ENCODE results near the gene GHR.
A peak's percentile ranks its signal among the peaks of the same experiment; 100 is the strongest.

Gene GHR

GRCh38 chr5:42423285-42424165, at the start of gene GHR:
GHR (plus strand) TSS chr5:42423439; CDS start chr5:42565875, 142,436 bp downstream.
- H3K9ac ChIP-seq (ENCODE audit: insufficient read length): peak within 1 kb of the TSS; percentile 65
- TF ChIP-seq POLR2AphosphoS5 (IDR thresholded peaks at IDR 0.05; ENCODE audit: borderline replicate concordance, low read depth, low read length) (no peak), EZH2 (IDR thresholded peaks at IDR 0.05) (no peak), FOXP2 (optimal IDR thresholded peaks at IDR 0.05; ENCODE audit: control extremely low read depth, extremely low read length, insufficient read depth) (no peak)
- no peaks in the 10 kb centered on the region for H3K9me3 ChIP-seq (ENCODE audit: low read depth, low read length)
- H3K27ac ChIP-seq: no peak within 1 kb of the TSS
- peak; percentile 62 for DNase-seq (ENCODE audit: low read depth, low spot score)
- H3K36me3 ChIP-seq (ENCODE audit: insufficient read depth, low read length): no peaks in the 10 kb centered on the region
- H3K4me3 ChIP-seq: peak within 1 kb of the TSS; percentile 87

GRCh38 chr5:42374679-42375273, 48.5 kb upstream of the GHR start:
- no peak for DNase-seq (ENCODE audit: low read depth, low spot score)
- H3K9me3 ChIP-seq (ENCODE audit: low read depth, low read length): no peaks in the 10 kb centered on the region
- no peak overlapping the region for H3K27ac ChIP-seq
- H3K4me3 ChIP-seq: no peak overlapping the region
- no peak overlapping the region for H3K9ac ChIP-seq (ENCODE audit: insufficient read length)
- no peaks in the 10 kb centered on the region for H3K36me3 ChIP-seq (ENCODE audit: insufficient read depth, low read length)
- no peak for TF ChIP-seq POLR2AphosphoS5 (IDR thresholded peaks at IDR 0.05; ENCODE audit: borderline replicate concordance, low read depth, low read length)

- Histone ChIP-seq H3K36me3 (ENCODE audit: insufficient read depth, low read length) (no peaks in the 10 kb centered on the region), H3K4me3 (no peak overlapping the region), H3K9me3 (ENCODE audit: low read depth, low read length) (no peaks in the 10 kb centered on the region), H3K9ac (ENCODE audit: insufficient read length) (no peak overlapping the region), H3K27ac (no peak overlapping the region)
- TF ChIP-seq EZH2 (IDR thresholded peaks at IDR 0.05) (no peak), FOXP2 (optimal IDR thresholded peaks at IDR 0.05; ENCODE audit: control extremely low read depth, extremely low read length, insufficient read depth) (no peak), POLR2AphosphoS5 (IDR thresholded peaks at IDR 0.05; ENCODE audit: borderline replicate concordance, low read depth, low read length) (no peak)
- DNase-seq (ENCODE audit: low read depth, low spot score): no peak
Measured at GRCh38 chr5:42377496-42377895, 45.7 kb upstream of the GHR start.

- no peak for DNase-seq (ENCODE audit: low read depth, low spot score)
- no peak overlapping the region for H3K9ac ChIP-seq (ENCODE audit: insufficient read length)
- no peaks in the 10 kb centered on the region for H3K9me3 ChIP-seq (ENCODE audit: low read depth, low read length)
- no peaks in the 10 kb centered on the region for H3K36me3 ChIP-seq (ENCODE audit: insufficient read depth, low read length)
- no peak overlapping the region for H3K4me3 ChIP-seq
- H3K27ac ChIP-seq: no peak overlapping the region
- no peak for TF ChIP-seq EZH2 (IDR thresholded peaks at IDR 0.05)
- TF ChIP-seq POLR2AphosphoS5 (IDR thresholded peaks at IDR 0.05; ENCODE audit: borderline replicate concordance, low read depth, low read length): no peak
- TF ChIP-seq FOXP2 (optimal IDR thresholded peaks at IDR 0.05; ENCODE audit: control extremely low read depth, extremely low read length, insufficient read depth): no peak
Measured at GRCh38 chr5:42381973-42382372, 41.3 kb upstream of the GHR start.

- TF ChIP-seq EZH2 (IDR thresholded peaks at IDR 0.05) (no peak), FOXP2 (optimal IDR thresholded peaks at IDR 0.05; ENCODE audit: control extremely low read depth, extremely low read length, insufficient read depth) (no peak), POLR2AphosphoS5 (IDR thresholded peaks at IDR 0.05; ENCODE audit: borderline replicate concordance, low read depth, low read length) (no peak)
- no peak overlapping the region for H3K9ac ChIP-seq (ENCODE audit: insufficient read length)
- H3K36me3 ChIP-seq (ENCODE audit: insufficient read depth, low read length): no peaks in the 10 kb centered on the region
- no peak for DNase-seq (ENCODE audit: low read depth, low spot score)
- H3K27ac ChIP-seq: no peak overlapping the region
- H3K4me3 ChIP-seq: no peak overlapping the region
- no peaks in the 10 kb centered on the region for H3K9me3 ChIP-seq (ENCODE audit: low read depth, low read length)
Measured at GRCh38 chr5:42387563-42387962, 35.7 kb upstream of the GHR start.

- Histone ChIP-seq H3K36me3 (ENCODE audit: insufficient read depth, low read length) (no peaks in the 10 kb centered on the region), H3K9me3 (ENCODE audit: low read depth, low read length) (no peaks in the 10 kb centered on the region), H3K27ac (no peak overlapping the region), H3K9ac (ENCODE audit: insufficient read length) (no peak overlapping the region), H3K4me3 (no peak overlapping the region)
- TF ChIP-seq POLR2AphosphoS5 (IDR thresholded peaks at IDR 0.05; ENCODE audit: borderline replicate concordance, low read depth, low read length): no peak
- no peak for TF ChIP-seq EZH2 (IDR thresholded peaks at IDR 0.05)
- TF ChIP-seq FOXP2 (optimal IDR thresholded peaks at IDR 0.05; ENCODE audit: control extremely low read depth, extremely low read length, insufficient read depth): no peak
- no peak for DNase-seq (ENCODE audit: low read depth, low spot score)
Measured at GRCh38 chr5:42390115-42390514, 33.1 kb upstream of the GHR start.

GRCh38 chr5:42392917-42393316, 30.3 kb upstream of the GHR start:
- TF ChIP-seq FOXP2 (optimal IDR thresholded peaks at IDR 0.05; ENCODE audit: control extremely low read depth, extremely low read length, insufficient read depth) (no peak), EZH2 (IDR thresholded peaks at IDR 0.05) (no peak), POLR2AphosphoS5 (IDR thresholded peaks at IDR 0.05; ENCODE audit: borderline replicate concordance, low read depth, low read length) (no peak)
- H3K9ac ChIP-seq (ENCODE audit: insufficient read length): no peak overlapping the region
- DNase-seq (ENCODE audit: low read depth, low spot score): no peak
- no peaks in the 10 kb centered on the region for H3K36me3 ChIP-seq (ENCODE audit: insufficient read depth, low read length)
- H3K4me3 ChIP-seq: no peak overlapping the region
- no peak overlapping the region for H3K27ac ChIP-seq
- H3K9me3 ChIP-seq (ENCODE audit: low read depth, low read length): no peaks in the 10 kb centered on the region

- Histone ChIP-seq H3K4me3 (no peak overlapping the region), H3K9me3 (ENCODE audit: low read depth, low read length) (no peaks in the 10 kb centered on the region), H3K27ac (no peak overlapping the region), H3K9ac (ENCODE audit: insufficient read length) (no peak overlapping the region), H3K36me3 (ENCODE audit: insufficient read depth, low read length) (no peaks in the 10 kb centered on the region)
- no peak for DNase-seq (ENCODE audit: low read depth, low spot score)
- no peak for TF ChIP-seq FOXP2 (optimal IDR thresholded peaks at IDR 0.05; ENCODE audit: control extremely low read depth, extremely low read length, insufficient read depth)
- TF ChIP-seq POLR2AphosphoS5 (IDR thresholded peaks at IDR 0.05; ENCODE audit: borderline replicate concordance, low read depth, low read length): no peak
- TF ChIP-seq EZH2 (IDR thresholded peaks at IDR 0.05): no peak
Measured at GRCh38 chr5:42396111-42396510, 27.1 kb upstream of the GHR start.

All from SK-N-MC (cell line).